GM12878 (cell line): Measurements from ENCODE around the gene RPRD1B. TPM values are rescaled to one million over a fixed set of nuclear protein-coding genes. Genes with fewer than 3 reads are reported as not detected.

Experiments used
- ATAC-seq: fragments of 200-7000 bp; cut with Tn5 transposase; 3 replicates; pipeline ENCODE4 v1.9.1; 2020; ENCODE audit warnings: mild to moderate bottlenecking, moderate library complexity
- BruUV-seq: library from RNA; stranded (reverse); fragments of 400-500 nt; replicated peaks from 2 replicates; lab custom pipeline; 2021; lab: Mats Ljungman, UMichigan
- CTCF ChIA-PET: fragments of 300-600 bp; sonication (Branson Sonifier 250); formaldehyde crosslinking; extraction: SDS; loops from one replicate; lab custom pipeline; 2021; ENCODE audit warnings: inconsistent platforms; lab: Yijun Ruan, JAX
- POLR2A ChIA-PET: fragments of 350-600 bp; formaldehyde crosslinking; extraction: SDS; loops from one replicate; lab custom pipeline; 2021; ENCODE audit warnings: inconsistent platforms; lab: Charles Lee
- RAD21 ChIA-PET: fragments of 300-600 bp; sonication (Branson Sonifier 250); formaldehyde crosslinking; loops from one replicate; lab custom pipeline; 2023; ENCODE audit warnings: antibody characterized with exemption; ENCODE audit not compliant: unreplicated experiment; lab: Charles Lee
- SMC1A ChIA-PET: fragments of 300-600 bp; sonication (Branson Sonifier 250); formaldehyde crosslinking; loops from one replicate; lab custom pipeline; 2023; ENCODE audit not compliant: unreplicated experiment, uncharacterized antibody; lab: Charles Lee
- DNase-seq: peaks from one replicate; pipeline ENCODE4 v3.0.0-alpha.2; 2011; ENCODE audit warnings: low read depth, low spot score
- FAIRE-seq: peaks from 3 replicates; lab custom pipeline; 2011; peaks lifted over from hg19 to GRCh38; lab: Jason Lieb, UNC
- H2AFZ ChIP-seq: 2 replicates; pipeline ENCODE4 v1.6.0; 2011; ENCODE audit warnings: low read depth, low read length, control low read depth; ENCODE audit not compliant: control insufficient read depth
- H3K27ac ChIP-seq: 2 replicates; pipeline ENCODE4 v1.5.1; 2011; ENCODE audit warnings: control low read depth; ENCODE audit not compliant: control insufficient read depth, insufficient read depth
- H3K27me3 ChIP-seq, 2 experiments: replicated peaks in 1 of 2; 2 replicates each; pipeline versions ENCODE4 v1.6.0 to v1.6.1; 2011; ENCODE audit warnings: low read length in 1 of 2; ENCODE audit not compliant: control insufficient read depth in 2 of 2, insufficient read depth in 2 of 2
- H3K36me3 ChIP-seq, 2 experiments: 2 replicates each; pipeline ENCODE4 v1.5.1; 2011; ENCODE audit warnings: low read length in 1 of 2; ENCODE audit not compliant: control insufficient read depth in 2 of 2, insufficient read depth in 2 of 2
- H3K4me1 ChIP-seq: 2 replicates; pipeline ENCODE4 v1.6.1; 2011; ENCODE audit warnings: mild to moderate bottlenecking, low read length, moderate library complexity, mixed read lengths; ENCODE audit not compliant: control insufficient read depth, insufficient read depth
- H3K4me2 ChIP-seq: 2 replicates; pipeline ENCODE4 v1.6.0; 2011; ENCODE audit warnings: control low read depth; ENCODE audit not compliant: control insufficient read depth, insufficient read depth
- H3K4me3 ChIP-seq: fragments of 200-600 bp; sonication (generic); 2 replicates; pipeline ENCODE4 v1.5.1; 2016
- H3K79me2 ChIP-seq: 2 replicates; pipeline ENCODE4 v1.6.0; 2011; ENCODE audit warnings: low read length; ENCODE audit not compliant: control insufficient read depth, insufficient read depth
- H3K9ac ChIP-seq: 2 replicates; pipeline ENCODE4 v1.8.0; 2011; ENCODE audit warnings: low read length, control low read depth, mixed read lengths; ENCODE audit not compliant: control insufficient read depth, insufficient read depth
- H3K9me3 ChIP-seq: replicated peaks from 3 replicates; pipeline ENCODE4 v1.5.1; 2011; ENCODE audit warnings: mild to moderate bottlenecking, low read length; ENCODE audit not compliant: control insufficient read depth, insufficient read depth
- H4K20me1 ChIP-seq: 2 replicates; pipeline ENCODE4 v1.6.0; 2011; ENCODE audit not compliant: control insufficient read depth, insufficient read depth
- SUZ12 ChIP-seq: fragments of 200-600 bp; sonication (generic); IDR thresholded peaks from one replicate; pipeline ENCODE4 v1.6.1; 2018; ENCODE audit warnings: antibody characterized with exemption, mild to moderate bottlenecking; ENCODE audit not compliant: unreplicated experiment
- ZNF207 ChIP-seq: fragments of 450-650 bp; IDR thresholded peaks from 2 replicates; pipeline ENCODE4 v1.6.1; 2014; ENCODE audit warnings: antibody characterized with exemption, mild to moderate bottlenecking, borderline replicate concordance
- ZNF217 ChIP-seq: fragments of 450-650 bp; IDR thresholded peaks from 2 replicates; pipeline ENCODE4 v1.6.1; 2017; ENCODE audit warnings: antibody characterized with exemption, mild to moderate bottlenecking
- WGBS: methylation state at CpG from one replicate; pipeline ENCODE4 v1.1.6; 2016; ENCODE audit warnings: low lambda C conversion rate; ENCODE audit not compliant: insufficient replicate concordance, insufficient coverage; ENCODE audit errors: missing lambda C conversion rate; 5-methylcytosine and 5-hydroxymethylcytosine counted together
- in situ Hi-C: fragments of 300-500 bp; cut with MboI; formaldehyde crosslinking; loops from 9 replicates; pipeline ENCODE4 v1.14.3; 2018; ENCODE audit warnings: mixed read lengths
- intact Hi-C: fragments of 100-400 bp; cut with micrococcal nuclease; formaldehyde crosslinking; loops from one replicate; pipeline ENCODE4 v1.14.2; 2022; ENCODE audit not compliant: unreplicated experiment
- polyA plus RNA-seq, 11 experiments: library from polyadenylated mRNA; depleted of rRNA in 4 of 11; unstranded in 6 of 11; stranded (reverse) in 5 of 11; fragments of >200 nt; fragmentation: Nextera tagmentation in 4 of 11; fragmentation: Illumina TruSeq in 1 of 11; extraction: Ambion mirVana in 4 of 11; extraction: Trizol in 1 of 11; gene quantifications; 1 replicate in 1 of 11; 2 replicates in 10 of 11; pipeline versions ENCODE4 v1.2.1 to v1.2.3, GENCODE V29; 2011 to 2016; ENCODE audit warnings: inconsistent platforms in 2 of 11, missing spikeins in 2 of 11, low read depth in 1 of 11
- total RNA-seq, 4 experiments: library from RNA; depleted of rRNA in 3 of 4; stranded (reverse); fragments of >200 nt in 3 of 4; fragmentation: Illumina TruSeq in 1 of 4; extraction: Trizol in 1 of 4; gene quantifications; 2 replicates each; pipeline versions ENCODE4 v1.2.1 to v1.2.3, GENCODE V29; 2013 to 2021
- TF ChIP-seq, protein P1 (sequence below): IDR thresholded peaks from 2 replicates; pipeline ENCODE4 v1.6.1; 2011; ENCODE audit warnings: low read depth, mild to moderate bottlenecking, low read length, moderate library complexity, borderline replicate concordance; ENCODE audit errors: extremely low read depth

The RPRD1B gene
- total and polyA plus RNA-seq, 10 of the 15 experiments (the other 5 are each of a cell fraction or from before 2014, with no cell fraction given) = 5.2 to 40.2 (median 30.0) TPM

DNA sequence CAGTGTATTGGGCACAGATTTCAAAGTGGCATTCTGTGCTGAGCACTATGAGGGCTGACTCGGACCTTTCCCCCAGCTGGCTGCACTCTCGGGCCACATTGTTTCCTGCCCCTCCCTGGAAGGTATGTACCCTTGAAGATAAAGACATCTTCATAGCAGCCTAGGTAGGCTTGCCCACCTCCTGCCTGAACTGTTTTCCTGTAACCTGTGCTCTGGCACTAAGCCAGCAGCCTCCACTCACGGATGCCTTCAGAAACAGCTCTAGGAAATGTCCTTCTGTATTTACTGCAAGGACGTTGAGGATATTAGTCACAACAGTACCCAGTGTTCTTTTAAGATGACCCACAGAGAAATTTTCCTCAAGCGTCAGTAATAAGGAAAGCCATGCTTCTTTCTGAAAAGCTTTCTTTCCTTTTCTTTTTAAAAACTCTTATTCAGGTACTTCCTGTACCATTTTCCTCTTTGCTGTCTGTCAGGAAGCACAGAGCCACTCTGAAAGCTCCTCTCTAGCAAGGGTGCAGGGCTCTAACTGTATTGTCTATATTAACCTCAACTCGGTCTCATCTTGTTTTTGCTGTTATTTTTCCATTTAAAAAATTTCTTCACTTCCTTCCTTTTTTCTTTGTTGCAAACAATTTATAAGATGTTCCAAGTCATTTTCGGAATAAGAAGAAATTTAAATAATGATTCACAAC is 43.8 kb upstream of the RPRD1B start:
- ChIA-PET CTCF (no interaction called here), RAD21 (no interaction called here), POLR2A (no interaction called here)
- WGBS = 38% methylated on average over 7 of the region's 7 CpGs
- H3K27me3 ChIP-seq = no peaks in the 10 kb centered on the region
- no peaks in the 10 kb centered on the region for H3K9me3 ChIP-seq
- FAIRE-seq (no peak), DNase-seq (no peak), ATAC-seq (no peak)
- H3K79me2 ChIP-seq = no peaks in the 10 kb centered on the region
- in situ Hi-C loops = loop anchor here (5.0 to 10.0 kb wide), 3 partner anchors 82 to 725 kb away; partner anchors contain the start of gene GHRH
- peaks cover 33% of the 10 kb centered on the region for H3K4me1 ChIP-seq
- no peak overlapping the region for H3K9ac ChIP-seq
- intact Hi-C loops = loop anchor here (1.0 to 10.0 kb wide), 5 partner anchors 68 to 425 kb away; no protein-coding TSS in a partner anchor
- H3K27ac ChIP-seq = peak overlapping the region; percentile 4; the same call in 1 of the 2 replicates
- TF ChIP-seq SUZ12 (no peak), ZNF217 (no peak), ZNF207 (no peak)
- TF ChIP-seq, protein P1, sequence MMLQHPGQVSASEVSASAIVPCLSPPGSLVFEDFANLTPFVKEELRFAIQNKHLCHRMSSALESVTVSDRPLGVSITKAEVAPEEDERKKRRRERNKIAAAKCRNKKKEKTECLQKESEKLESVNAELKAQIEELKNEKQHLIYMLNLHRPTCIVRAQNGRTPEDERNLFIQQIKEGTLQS = no peak
- TF ChIP-seq, all 136 proteins: peak for 0
- no peak overlapping the region for H3K4me3 ChIP-seq
- H4K20me1 ChIP-seq = no peaks in the 10 kb centered on the region
- peaks cover 3 to 5% of the 10 kb centered on the region in 2 experiments; a peak in 3 of 4 replicates for H3K36me3 ChIP-seq
- H2AFZ ChIP-seq = no peak overlapping the region
- SMC1A ChIA-PET = interaction anchor here (0.6 to 1.4 kb wide), 4 partner anchors 44 to 807 kb away, joined by 3 read pairs; no protein-coding TSS in a partner anchor
- TSS peak; percentile 38 for BruUV-seq
- peak overlapping the region; percentile 46; the same call in 1 of the 2 replicates for H3K4me2 ChIP-seq
